Endothelial cell of umbilical vein (primary cell): ENCODE results near the gene NBL1. TPM values are rescaled to one million over a fixed set of nuclear protein-coding genes. Genes with fewer than 3 reads are reported as not detected.

ENCODE experiments used
- BruUV-seq: library from RNA; stranded (reverse); fragments of 400-500 nt; replicated peaks from 2 replicates; lab custom pipeline; 2021; lab: Mats Ljungman, UMichigan
- CTCF ChIA-PET: fragments of 300-600, 350-600 bp; sonication (Branson Sonifier 250); formaldehyde crosslinking; loops from one replicate; lab custom pipeline; 2021; ENCODE audit warnings: antibody characterized with exemption, inconsistent platforms; lab: Charles Lee
- POLR2A ChIA-PET: fragments of 300-600, 350-600 bp; sonication (Branson Sonifier 250); formaldehyde crosslinking; loops from one replicate; lab custom pipeline; 2021; ENCODE audit warnings: antibody characterized with exemption, inconsistent platforms; lab: Charles Lee
- DNase-seq: peaks from one replicate; pipeline ENCODE4 v3.0.0-alpha.2; 2011; ENCODE audit warnings: low read depth, low spot score
- FAIRE-seq: peaks from 2 replicates; lab custom pipeline; 2011; peaks lifted over from hg19 to GRCh38; lab: Jason Lieb, UNC
- H2AFZ ChIP-seq: 2 replicates; pipeline ENCODE4 v1.6.0; 2012; ENCODE audit warnings: low read depth, low read length, control low read depth, inconsistent platforms
- H3K27ac ChIP-seq: 2 replicates; pipeline ENCODE4 v1.5.1; 2011; ENCODE audit warnings: low read depth, mild to moderate bottlenecking, control low read depth, low read length, moderate library complexity; ENCODE audit not compliant: insufficient read depth
- H3K27me3 ChIP-seq, 2 experiments: 2 replicates each; pipeline versions ENCODE4 v1.6.0 to v1.6.1; 2011; ENCODE audit warnings: low read length in 2 of 2, mixed read lengths in 1 of 2; ENCODE audit not compliant: control insufficient read depth in 2 of 2, insufficient read depth in 2 of 2
- H3K36me3 ChIP-seq, 2 experiments: 2 replicates in 1 of 2; 3 replicates in 1 of 2; pipeline ENCODE4 v1.5.1; 2011; ENCODE audit warnings: low read length in 2 of 2, mild to moderate bottlenecking in 1 of 2, moderate library complexity in 1 of 2; ENCODE audit not compliant: control insufficient read depth in 2 of 2, insufficient read depth in 2 of 2; ENCODE audit errors: extremely low read depth in 1 of 2
- H3K4me1 ChIP-seq: 3 replicates; pipeline ENCODE4 v1.5.1; 2011; ENCODE audit warnings: mild to moderate bottlenecking, low read length; ENCODE audit not compliant: control insufficient read depth, insufficient read depth; ENCODE audit errors: extremely low read depth
- H3K4me2 ChIP-seq: 2 replicates; pipeline ENCODE4 v1.6.1; 2011; ENCODE audit warnings: low read length, control low read depth, mixed read lengths; ENCODE audit not compliant: insufficient read depth
- H3K4me3 ChIP-seq, 3 experiments: fragments of 200-600 bp in 1 of 3; sonication (generic), shearing (Covaris generic) in 1 of 3; replicated peaks in 1 of 3; 2 replicates each; pipeline ENCODE4 v1.5.1; 2011 to 2016; ENCODE audit warnings: control low read depth in 3 of 3, low read length in 3 of 3, mild to moderate bottlenecking in 2 of 3, inconsistent platforms in 1 of 3, low read depth in 1 of 3, moderate library complexity in 1 of 3; ENCODE audit not compliant: insufficient read depth in 1 of 3
- H3K79me2 ChIP-seq: 2 replicates; pipeline ENCODE4 v1.6.0; 2012; ENCODE audit warnings: low read length, inconsistent platforms; ENCODE audit not compliant: control insufficient read depth, insufficient read depth
- H3K9ac ChIP-seq: replicated peaks from 2 replicates; pipeline ENCODE3; 2011; ENCODE audit warnings: low read length, control low read depth; ENCODE audit not compliant: insufficient read depth; ENCODE audit errors: extremely low read depth
- H3K9me1 ChIP-seq: replicated peaks from 3 replicates; pipeline ENCODE4 v1.6.0; 2011; ENCODE audit warnings: mild to moderate bottlenecking, low read length; ENCODE audit not compliant: control insufficient read depth, insufficient read depth; ENCODE audit errors: extremely low read depth
- H3K9me3 ChIP-seq: replicated peaks from 2 replicates; pipeline ENCODE4 v1.5.1; 2012; ENCODE audit warnings: low read length, inconsistent platforms; ENCODE audit not compliant: control insufficient read depth, insufficient read depth
- H4K20me1 ChIP-seq: replicated peaks from 2 replicates; pipeline ENCODE3; 2011; ENCODE audit warnings: mild to moderate bottlenecking, low read length; ENCODE audit not compliant: control insufficient read depth, insufficient read depth; ENCODE audit errors: extremely low read depth
- CTCF ChIP-seq, 2 donors: IDR thresholded peaks; 1 replicate in 1 of 2; 2 replicates in 1 of 2; pipeline ENCODE4 v1.5.1; 2011; ENCODE audit warnings: low read length in 2 of 2, mild to moderate bottlenecking in 2 of 2, moderate library complexity in 2 of 2, control low read depth in 1 of 2, inconsistent platforms in 1 of 2, low read depth in 1 of 2; ENCODE audit not compliant: insufficient read depth in 1 of 2; ENCODE audit errors: extremely low read depth in 1 of 2
- EZH2 ChIP-seq: IDR thresholded peaks from 2 replicates; pipeline ENCODE4 v1.6.1; 2012; ENCODE audit warnings: borderline replicate concordance, low read depth, mild to moderate bottlenecking, moderate library complexity, low read length, inconsistent platforms; ENCODE audit not compliant: severe bottlenecking
- FOS ChIP-seq: IDR thresholded peaks from 2 replicates; pipeline ENCODE4 v1.6.1; 2011; ENCODE audit warnings: mild to moderate bottlenecking, low read length, moderate library complexity, borderline replicate concordance; ENCODE audit not compliant: insufficient read depth
- GATA2 ChIP-seq: IDR thresholded peaks from 2 replicates; pipeline ENCODE4 v1.7.0; 2011; ENCODE audit warnings: low read depth, mild to moderate bottlenecking, moderate library complexity, mixed read lengths, low read length; ENCODE audit not compliant: insufficient read length, insufficient read depth
- JUN ChIP-seq: IDR thresholded peaks from 2 replicates; pipeline ENCODE4 v1.6.1; 2011; ENCODE audit warnings: borderline replicate concordance, low read depth; ENCODE audit not compliant: insufficient read length, insufficient read depth
- MYC ChIP-seq: IDR thresholded peaks from one replicate; pipeline ENCODE4 v1.6.1; 2011; ENCODE audit warnings: mild to moderate bottlenecking, low read depth, low read length
- POLR2A ChIP-seq: IDR thresholded peaks from 2 replicates; pipeline ENCODE4 v1.6.1; 2012; ENCODE audit warnings: low read depth, mild to moderate bottlenecking, control low read depth, low read length
- POLR2AphosphoS5 ChIP-seq: IDR thresholded peaks from 2 replicates; pipeline ENCODE4 v1.6.1; 2012; ENCODE audit warnings: low read depth, mild to moderate bottlenecking, control low read depth, low read length, moderate library complexity; ENCODE audit not compliant: insufficient read depth
- dilution Hi-C: fragments of 300-500 bp; cut with MboI; formaldehyde crosslinking; loops from one replicate; pipeline ENCODE4 v1.15.0; 2019; ENCODE audit warnings: low sequenced_read_pairs; ENCODE audit not compliant: extremely low pct_ligation_motif_present
- intact Hi-C: fragments of 100-400 bp; cut with micrococcal nuclease; formaldehyde crosslinking; loops from one replicate; pipeline ENCODE4 v1.10.0; 2022
- polyA plus RNA-seq, 4 experiments: library from polyadenylated mRNA; depleted of rRNA in 3 of 4; stranded (reverse) in 3 of 4; unstranded in 1 of 4; fragments of >200 nt; gene quantifications; 2 replicates each; pipeline versions ENCODE4 v1.2.1 to v1.2.3, GENCODE V29; 2011 to 2012; ENCODE audit warnings: missing spikeins in 1 of 4
- total RNA-seq: library from RNA; stranded (reverse); gene quantifications from 2 replicates; pipeline ENCODE4 v1.2.3, GENCODE V29; 2021
- TF ChIP-seq, protein P1 (sequence below): IDR thresholded peaks from 2 replicates; pipeline ENCODE4 v1.6.1; 2011; ENCODE audit not compliant: insufficient read depth, insufficient read length

NBL1 gene
- total and polyA plus RNA-seq, 2 donors (not counting 3 experiments of a cell fraction or from before 2014, with no cell fraction given) = 36.2 to 40.5 TPM

- DNase-seq = no peak
- H3K4me2 ChIP-seq = no peak within 1 kb of the TSS
- no peaks in the 10 kb centered on the region for H4K20me1 ChIP-seq
- no peak for FAIRE-seq
- ChIA-PET CTCF (interaction anchor here (2.4 to 6.3 kb wide), 2 partner anchors 11 to 39 kb away, joined by 13 to 200 read pairs; no protein-coding TSS in a partner anchor), POLR2A (no interaction called here)
- intact Hi-C loops (loop anchor here (5.0 kb wide), 1 partner anchor 218 kb away; the partner anchor contains the start of gene OTUD3), dilution Hi-C loops (no loop called here)
- no peak within 1 kb of the TSS for H3K9ac ChIP-seq
- peaks cover under 1% of the 10 kb centered on the region for H3K4me1 ChIP-seq
- no peak within 1 kb of the TSS for H3K27ac ChIP-seq
- BruUV-seq = no TSS peak
- no peak within 1 kb of the TSS for H2AFZ ChIP-seq
- no peaks in the 10 kb centered on the region for H3K9me3 ChIP-seq
- no peaks in the 10 kb centered on the region for H3K79me2 ChIP-seq
- TF ChIP-seq JUN = no peak
- TF ChIP-seq EZH2 = peak; percentile 40
- no peak for TF ChIP-seq CTCF (IDR thresholded peaks at IDR 0.05; ENCODE audit: extremely low read depth in 1 of 2, insufficient read depth in 1 of 2, low read depth in 1 of 2, low read length in 2 of 2)
- no peak for TF ChIP-seq FOS
- TF ChIP-seq MYC = no peak
- TF ChIP-seq GATA2 = no peak
- TF ChIP-seq POLR2A = no peak
- TF ChIP-seq POLR2AphosphoS5 = no peak
- TF ChIP-seq, protein P1, sequence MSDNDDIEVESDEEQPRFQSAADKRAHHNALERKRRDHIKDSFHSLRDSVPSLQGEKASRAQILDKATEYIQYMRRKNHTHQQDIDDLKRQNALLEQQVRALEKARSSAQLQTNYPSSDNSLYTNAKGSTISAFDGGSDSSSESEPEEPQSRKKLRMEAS = no peak
- H3K36me3 ChIP-seq = no peaks in the 10 kb centered on the region
- no peaks in the 10 kb centered on the region for H3K9me1 ChIP-seq
- H3K27me3 ChIP-seq = peaks cover 35 to 44% of the 10 kb centered on the region in 2 experiments
- H3K4me3 ChIP-seq = no peak within 1 kb of the TSS
Measured at GRCh38 chr1:19664453-19665185, 20.5 kb downstream of the NBL1 start, which contains the start of gene HTR6. Gene HTR6 (plus strand): TSS chr1:19664875. CDS start chr1:19665754, 879 bp downstream.
